Measurements from ENCODE around the gene BRCC3. TPM values are rescaled to one million over a fixed set of nuclear protein-coding genes. Genes with fewer than 3 reads are reported as not detected.
"Not testable (repeated sequence)": the region's sequence is repeated elsewhere in the genome, so short reads cannot be mapped to it uniquely, and the experiment has no call there.

BRCC3 gene
- total RNA-seq, 2 experiments from 2014 or later: 32.8 to 33.5 TPM

GRCh38 chrX:155112171-155112570 is 40.9 kb downstream of the BRCC3 start:
- Mint-ChIP-seq H3K9me3 (ENCODE audit: insufficient read depth) (no peaks in the 10 kb centered on the region), H3K36me3 (ENCODE audit: low read depth) (peaks cover 44% of the 10 kb centered on the region), H3K4me3 (no peak overlapping the region), H3K27me3 (ENCODE audit: low read depth) (no peaks in the 10 kb centered on the region), H3K4me1 (ENCODE audit: low read depth) (no peaks in the 10 kb centered on the region), H3K27ac (no peak overlapping the region)
- ChIA-PET POLR2A (no interaction called here), CTCF (no interaction called here)
- DNase-seq: no peak
- no peak for ATAC-seq

DNA sequence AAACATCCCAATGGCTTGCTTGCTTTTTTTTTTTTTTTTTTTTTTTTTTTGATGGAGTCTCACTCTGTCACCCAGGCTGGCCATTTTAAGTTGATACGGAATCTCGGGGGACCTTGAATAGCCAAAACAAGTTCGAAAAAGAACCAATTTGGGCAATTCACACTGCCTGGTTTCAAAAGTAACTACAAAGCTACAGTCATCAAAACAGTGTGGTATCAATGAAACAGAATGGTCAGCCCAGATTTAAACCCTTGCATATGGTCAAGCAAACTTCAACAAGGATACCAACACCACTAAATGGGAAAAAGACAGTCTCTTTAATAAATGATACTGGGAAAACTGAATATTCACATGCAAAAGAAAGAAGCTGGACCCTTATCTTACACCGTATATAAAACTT is 41.8 kb downstream of the BRCC3 start:
- H3K4me3 Mint-ChIP-seq: no peak overlapping the region
- no peaks in the 10 kb centered on the region for H3K27me3 Mint-ChIP-seq (ENCODE audit: low read depth)
- H3K27ac Mint-ChIP-seq: no peak overlapping the region
- no peaks in the 10 kb centered on the region for H3K4me1 Mint-ChIP-seq (ENCODE audit: low read depth)
- ATAC-seq: no peak
- POLR2A ChIA-PET: no interaction called here
- CTCF ChIA-PET: no interaction called here
- no peaks in the 10 kb centered on the region for H3K9me3 Mint-ChIP-seq (ENCODE audit: insufficient read depth)
- peaks cover 37% of the 10 kb centered on the region for H3K36me3 Mint-ChIP-seq (ENCODE audit: low read depth)
- DNase-seq: no peak

- H3K27ac Mint-ChIP-seq: no peak overlapping the region
- DNase-seq: no peak
- H3K9me3 Mint-ChIP-seq (ENCODE audit: insufficient read depth): no peaks in the 10 kb centered on the region
- POLR2A ChIA-PET: no interaction called here
- peaks cover 37% of the 10 kb centered on the region for H3K36me3 Mint-ChIP-seq (ENCODE audit: low read depth)
- no peak for ATAC-seq
- no peak overlapping the region for H3K4me3 Mint-ChIP-seq
- CTCF ChIA-PET: no interaction called here
- H3K4me1 Mint-ChIP-seq (ENCODE audit: low read depth): no peaks in the 10 kb centered on the region
- no peaks in the 10 kb centered on the region for H3K27me3 Mint-ChIP-seq (ENCODE audit: low read depth)
These were observed 44.0 kb downstream of the BRCC3 start for GRCh38 chrX:155115174-155115819.

DNA sequence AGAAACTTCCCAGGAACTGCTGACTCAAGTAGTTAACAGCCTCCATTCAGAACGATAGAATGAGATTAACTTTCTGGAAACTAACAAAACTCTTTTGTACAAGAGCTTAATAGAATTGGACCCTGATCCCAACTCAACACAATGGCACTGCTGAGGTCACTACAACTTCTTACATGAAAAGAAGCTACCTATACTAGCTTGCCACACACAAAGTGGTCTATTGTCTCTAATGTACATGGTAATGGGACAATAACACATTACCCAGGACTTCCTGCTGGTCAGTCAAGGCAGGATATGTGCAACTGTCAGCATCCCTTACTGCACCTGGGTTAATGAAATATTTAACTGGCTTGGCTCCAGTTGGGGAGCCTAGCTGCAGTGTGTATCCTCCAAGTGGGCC is 56.2 kb downstream of the BRCC3 start:
- peaks cover 39% of the 10 kb centered on the region for H3K36me3 Mint-ChIP-seq (ENCODE audit: low read depth)
- DNase-seq: no peak

GRCh38 chrX:155127940-155128339 is 56.6 kb downstream of the BRCC3 start:
- Mint-ChIP-seq H3K27me3 (ENCODE audit: low read depth) (no peaks in the 10 kb centered on the region), H3K4me1 (ENCODE audit: low read depth) (no peaks in the 10 kb centered on the region), H3K9me3 (ENCODE audit: insufficient read depth) (no peaks in the 10 kb centered on the region), H3K4me3 (no peak overlapping the region), H3K36me3 (ENCODE audit: low read depth) (peaks cover 35% of the 10 kb centered on the region), H3K27ac (no peak overlapping the region)
- POLR2A ChIA-PET: no interaction called here
- no peak for DNase-seq
- CTCF ChIA-PET: interaction anchor here (1.2 kb wide), 1 partner anchor 210 kb away, joined by 3 read pairs; no protein-coding TSS in a partner anchor
- ATAC-seq: no peak

More for the DNA sequence above, 56.2 kb downstream of the BRCC3 start:
- H3K4me3 Mint-ChIP-seq: no peak overlapping the region
- no peak overlapping the region for H3K27ac Mint-ChIP-seq
- H3K4me1 Mint-ChIP-seq (ENCODE audit: low read depth): no peaks in the 10 kb centered on the region
- H3K9me3 Mint-ChIP-seq (ENCODE audit: insufficient read depth): no peaks in the 10 kb centered on the region
- ChIA-PET CTCF (interaction anchor here (1.2 kb wide), 1 partner anchor 209 kb away, joined by 3 read pairs; no protein-coding TSS in a partner anchor), POLR2A (no interaction called here)
- no peak for ATAC-seq
- H3K27me3 Mint-ChIP-seq (ENCODE audit: low read depth): no peaks in the 10 kb centered on the region

DNA sequence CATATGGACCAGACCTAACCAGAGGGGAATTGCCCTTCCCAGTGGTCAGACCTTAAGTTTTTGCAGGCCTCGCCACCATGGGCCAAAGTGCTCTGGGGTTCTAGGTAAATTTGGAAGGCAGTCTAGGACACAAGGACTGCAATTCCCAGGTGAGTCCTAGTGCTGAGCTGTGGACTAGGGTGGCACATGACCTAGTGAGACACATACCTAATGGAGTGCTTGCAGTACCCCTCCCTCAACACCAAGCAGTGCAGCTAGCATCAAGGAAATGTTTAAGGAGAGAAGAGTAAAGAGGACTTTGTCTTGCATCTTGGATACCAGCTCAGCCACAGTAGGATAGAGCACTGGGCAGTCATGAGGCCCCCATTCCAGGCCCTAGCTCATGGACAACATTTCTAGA is 60.8 kb downstream of the BRCC3 start:
- ChIA-PET CTCF (interaction anchor here (1.2 kb wide), 1 partner anchor 17 kb away, joined by 4 read pairs; no protein-coding TSS in a partner anchor), POLR2A (no interaction called here)
- ATAC-seq: no peak
- H3K36me3 Mint-ChIP-seq (ENCODE audit: low read depth): peaks cover 4% of the 10 kb centered on the region
- no peaks in the 10 kb centered on the region for H3K27me3 Mint-ChIP-seq (ENCODE audit: low read depth)
- H3K27ac Mint-ChIP-seq: no peak overlapping the region
- no peaks in the 10 kb centered on the region for H3K9me3 Mint-ChIP-seq (ENCODE audit: insufficient read depth)
- no peak for DNase-seq
- no peak overlapping the region for H3K4me3 Mint-ChIP-seq
- H3K4me1 Mint-ChIP-seq (ENCODE audit: low read depth): no peaks in the 10 kb centered on the region

- H3K4me1 Mint-ChIP-seq (ENCODE audit: low read depth): no peaks in the 10 kb centered on the region
- ATAC-seq: no peak
- no peak overlapping the region for H3K27ac Mint-ChIP-seq
- no peak overlapping the region for H3K4me3 Mint-ChIP-seq
- no peak for DNase-seq
- POLR2A ChIA-PET: no interaction called here
- H3K9me3 Mint-ChIP-seq (ENCODE audit: insufficient read depth): no peaks in the 10 kb centered on the region
- H3K27me3 Mint-ChIP-seq (ENCODE audit: low read depth): no peaks in the 10 kb centered on the region
- H3K36me3 Mint-ChIP-seq (ENCODE audit: low read depth): no peaks in the 10 kb centered on the region
- CTCF ChIA-PET: no interaction called here
These were observed 62.9 kb downstream of the BRCC3 start for GRCh38 chrX:155134255-155134654.

- Mint-ChIP-seq H3K27me3 (ENCODE audit: low read depth) (no peaks in the 10 kb centered on the region), H3K4me3 (peak overlapping the region; percentile 15), H3K9me3 (ENCODE audit: insufficient read depth) (no peaks in the 10 kb centered on the region), H3K4me1 (ENCODE audit: low read depth) (peaks cover 13% of the 10 kb centered on the region), H3K27ac (peak overlapping the region; percentile 39), H3K36me3 (ENCODE audit: low read depth) (no peaks in the 10 kb centered on the region)
- peak; percentile 44 for ATAC-seq
- ChIA-PET CTCF (interaction anchor here (0.7 kb wide), 1 partner anchor 226 kb away, joined by 3 read pairs; no protein-coding TSS in a partner anchor), POLR2A (no interaction called here)
- DNase-seq: no peak
These were observed 72.7 kb downstream of the BRCC3 start for GRCh38 chrX:155143959-155144548.

GRCh38 chrX:155144926-155145325 is 73.6 kb downstream of the BRCC3 start:
- POLR2A ChIA-PET: no interaction called here
- no peaks in the 10 kb centered on the region for H3K27me3 Mint-ChIP-seq (ENCODE audit: low read depth)
- no peaks in the 10 kb centered on the region for H3K9me3 Mint-ChIP-seq (ENCODE audit: insufficient read depth)
- CTCF ChIA-PET: interaction anchor here (0.7 kb wide), 1 partner anchor 227 kb away, joined by 3 read pairs; no protein-coding TSS in a partner anchor
- no peak overlapping the region for H3K4me3 Mint-ChIP-seq
- H3K4me1 Mint-ChIP-seq (ENCODE audit: low read depth): peaks cover 13% of the 10 kb centered on the region
- ATAC-seq (no peak), DNase-seq (no peak)
- no peak overlapping the region for H3K27ac Mint-ChIP-seq
- H3K36me3 Mint-ChIP-seq (ENCODE audit: low read depth): no peaks in the 10 kb centered on the region

DNA sequence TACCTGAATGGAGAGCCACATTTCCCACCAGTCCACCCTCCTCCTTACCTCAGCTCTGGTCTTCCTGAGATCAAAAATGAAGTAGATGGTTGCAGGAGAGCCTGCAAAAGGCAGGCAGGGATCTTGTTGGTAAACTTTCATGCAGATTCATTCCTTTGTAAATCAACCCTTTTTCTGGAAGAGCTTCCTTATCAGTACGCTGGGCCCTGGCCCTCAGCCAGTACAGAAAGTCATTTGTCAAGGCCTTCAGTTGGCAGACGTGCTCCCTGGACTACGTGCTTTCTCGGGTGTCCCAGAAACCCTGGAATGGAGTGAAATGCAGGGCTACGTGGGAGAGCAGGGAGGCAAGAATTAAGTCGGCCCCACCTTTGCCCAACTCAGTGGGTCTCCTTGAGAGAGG is 76.3 kb downstream of the BRCC3 start:
- H3K27ac Mint-ChIP-seq; H3K36me3 Mint-ChIP-seq (ENCODE audit: low read depth); CTCF ChIA-PET; ATAC-seq; H3K27me3 Mint-ChIP-seq (ENCODE audit: low read depth); H3K9me3 Mint-ChIP-seq (ENCODE audit: insufficient read depth); H3K4me3 Mint-ChIP-seq; DNase-seq; POLR2A ChIA-PET: not testable (repeated sequence)
- peaks cover 13% of the 10 kb centered on the region for H3K4me1 Mint-ChIP-seq (ENCODE audit: low read depth)

- DNase-seq; H3K27me3 Mint-ChIP-seq (ENCODE audit: low read depth); H3K4me3 Mint-ChIP-seq; H3K27ac Mint-ChIP-seq; ATAC-seq; POLR2A ChIA-PET; H3K36me3 Mint-ChIP-seq (ENCODE audit: low read depth); H3K9me3 Mint-ChIP-seq (ENCODE audit: insufficient read depth): not testable (repeated sequence)
- H3K4me1 Mint-ChIP-seq (ENCODE audit: low read depth): peaks cover 13% of the 10 kb centered on the region
- CTCF ChIA-PET: interaction anchor here (0.7 to 1.8 kb wide), 7 partner anchors 16 to 230 kb away, joined by 3 to 9 read pairs (median 4); no protein-coding TSS in a partner anchor
These were observed 76.9 kb downstream of the BRCC3 start for GRCh38 chrX:155148166-155148565.

- H3K4me1 Mint-ChIP-seq (ENCODE audit: low read depth): peaks cover 9% of the 10 kb centered on the region
- no peaks in the 10 kb centered on the region for H3K27me3 Mint-ChIP-seq (ENCODE audit: low read depth)
- ATAC-seq (no peak), DNase-seq (peak; percentile 59)
- no peak overlapping the region for H3K27ac Mint-ChIP-seq
- ChIA-PET CTCF (interaction anchor here (0.7 to 1.8 kb wide), 9 partner anchors 16 to 231 kb away, joined by 3 to 9 read pairs (median 4); no protein-coding TSS in a partner anchor), POLR2A (no interaction called here)
- H3K36me3 Mint-ChIP-seq (ENCODE audit: low read depth): peaks cover 2% of the 10 kb centered on the region
- no peak overlapping the region for H3K4me3 Mint-ChIP-seq
- peaks cover 4% of the 10 kb centered on the region for H3K9me3 Mint-ChIP-seq (ENCODE audit: insufficient read depth)
These were observed 77.6 kb downstream of the BRCC3 start for GRCh38 chrX:155148724-155149537.
